ENCODE data around the gene RBM10.

GRCh38 chrX:47197526-47197925, 52.5 kb downstream of the RBM10 start:
- TF ChIP-seq POLR2AphosphoS5 (IDR thresholded peaks at IDR 0.05) (no peak), CTCF (IDR thresholded peaks at IDR 0.05) (no peak), EP300 (IDR thresholded peaks at IDR 0.05) (no peak)

Data from suprapubic skin (tissue), 4 donors.